GM18951 (cell line): Measurements from ENCODE around the gene IRF7.

Source experiments
- POLR2A ChIP-seq: IDR thresholded peaks from 4 replicates; pipeline ENCODE4 v1.6.1; 2011; ENCODE audit warnings: mild to moderate bottlenecking; ENCODE audit not compliant: insufficient read length, insufficient read depth; ENCODE audit errors: extremely low read depth
- in situ Hi-C: fragments of 300-500 bp; cut with MboI; formaldehyde crosslinking; loops from one replicate; pipeline ENCODE4 v1.12.0; 2022; ENCODE audit warnings: low sequenced_read_pairs, mixed read lengths, inconsistent platforms; ENCODE audit not compliant: unreplicated experiment

The IRF7 gene

GRCh38 chr11:646214-646613 lies 30.5 kb upstream of the IRF7 start:
- in situ Hi-C loops = no loop called here

GRCh38 chr11:645536-645935 lies 29.8 kb upstream of the IRF7 start:
- in situ Hi-C loops = no loop called here
- no peak for TF ChIP-seq POLR2A

More at GRCh38 chr11:646214-646613, 30.5 kb upstream of the IRF7 start:
- TF ChIP-seq POLR2A = no peak

- in situ Hi-C loops = no loop called here
- no peak for TF ChIP-seq POLR2A
Observed at GRCh38 chr11:643849-644738, 28.3 kb upstream of the IRF7 start.

- in situ Hi-C loops = no loop called here
- no peak for TF ChIP-seq POLR2A
Observed at GRCh38 chr11:643366-643765, 27.6 kb upstream of the IRF7 start.

- TF ChIP-seq POLR2A = no peak
- in situ Hi-C loops = no loop called here
Observed at GRCh38 chr11:641806-642370, 26.1 kb upstream of the IRF7 start.

- in situ Hi-C loops = no loop called here
Observed at GRCh38 chr11:640021-640706, 24.4 kb upstream of the IRF7 start.

GRCh38 chr11:639332-639955 lies 23.7 kb upstream of the IRF7 start:
- in situ Hi-C loops = no loop called here

More at GRCh38 chr11:640021-640706, 24.4 kb upstream of the IRF7 start:
- TF ChIP-seq POLR2A = no peak

GRCh38 chr11:638631-639331 lies 23.0 kb upstream of the IRF7 start:
- in situ Hi-C loops = no loop called here
- no peak for TF ChIP-seq POLR2A

More at GRCh38 chr11:639332-639955, 23.7 kb upstream of the IRF7 start:
- no peak for TF ChIP-seq POLR2A

GRCh38 chr11:637593-638521 lies 22.1 kb upstream of the IRF7 start:
- in situ Hi-C loops = no loop called here
- no peak for TF ChIP-seq POLR2A

GRCh38 chr11:637333-637592 lies 21.5 kb upstream of the IRF7 start:
- TF ChIP-seq POLR2A = no peak
- in situ Hi-C loops = no loop called here

- in situ Hi-C loops = no loop called here
- TF ChIP-seq POLR2A = no peak
Observed at GRCh38 chr11:636511-637332, 21.0 kb upstream of the IRF7 start, which contains the start of gene DRD4. Gene DRD4 (plus strand): TSS chr11:637269. CDS start chr11:637305, 36 bp downstream.
